ENCODE measurements around the gene CHSY1.
"Not testable (repeated sequence)": the region's sequence is repeated elsewhere in the genome, so short reads cannot be mapped to it uniquely, and the experiment has no call there.

The CHSY1 gene

GRCh38 chr15:101251830-101252820 is at the start of gene CHSY1:
TSS of gene CHSY1 (minus strand) at chr15:101252048. CDS start at chr15:101251456, 592 bp downstream.
- DNase-seq (ENCODE audit: low spot score): peak; percentile 73

- no peak for DNase-seq (ENCODE audit: low spot score)
Observed at GRCh38 chr15:101296418-101297405, 44.9 kb upstream of the CHSY1 start.

- no peak for DNase-seq (ENCODE audit: low spot score)
Observed at GRCh38 chr15:101295607-101296161, 43.8 kb upstream of the CHSY1 start.

- peak; percentile 95 for DNase-seq (ENCODE audit: low spot score)
Observed at GRCh38 chr15:101294731-101295606, 43.1 kb upstream of the CHSY1 start, which contains the start of gene SNRPA1. TSS of gene SNRPA1 (minus strand) at chr15:101295248. CDS start at chr15:101295178, 70 bp downstream.

GRCh38 chr15:101293122-101293521 is 41.3 kb upstream of the CHSY1 start:
- no peak for DNase-seq (ENCODE audit: low spot score)

- DNase-seq (ENCODE audit: low spot score): peak; percentile 85
Observed at GRCh38 chr15:101288905-101289513, 37.2 kb upstream of the CHSY1 start.

- DNase-seq (ENCODE audit: low spot score): not testable (repeated sequence)
Observed at GRCh38 chr15:101287342-101287741, 35.5 kb upstream of the CHSY1 start.

- no peak for DNase-seq (ENCODE audit: low spot score)
Observed at GRCh38 chr15:101286471-101287114, 34.7 kb upstream of the CHSY1 start.

GRCh38 chr15:101283931-101284330 is 32.1 kb upstream of the CHSY1 start:
- no peak for DNase-seq (ENCODE audit: low spot score)

- no peak for DNase-seq (ENCODE audit: low spot score)
Observed at GRCh38 chr15:101280007-101280406, 28.2 kb upstream of the CHSY1 start.

- DNase-seq (ENCODE audit: low spot score): no peak
Observed at GRCh38 chr15:101277943-101278564, 26.2 kb upstream of the CHSY1 start.

- peak; percentile 91 for DNase-seq (ENCODE audit: low spot score)
Observed at GRCh38 chr15:101277038-101277822, 25.4 kb upstream of the CHSY1 start, which contains the start of gene SELENOS. TSS of gene SELENOS (minus strand) at chr15:101277485. CDS start at chr15:101277417, 68 bp downstream.

- no peak for DNase-seq (ENCODE audit: low spot score)
Observed at GRCh38 chr15:101276501-101277037, 24.7 kb upstream of the CHSY1 start.

- no peak for DNase-seq (ENCODE audit: low spot score)
Observed at GRCh38 chr15:101275018-101275417, 23.2 kb upstream of the CHSY1 start.

- no peak for DNase-seq (ENCODE audit: low spot score)
Observed at GRCh38 chr15:101273534-101273933, 21.7 kb upstream of the CHSY1 start.

GRCh38 chr15:101272584-101272983 is 20.7 kb upstream of the CHSY1 start:
- no peak for DNase-seq (ENCODE audit: low spot score)

- DNase-seq (ENCODE audit: low spot score): no peak
Observed at GRCh38 chr15:101269479-101270223, 17.8 kb upstream of the CHSY1 start.
